GM12801 (cell line): ENCODE data around the gene RGP1.

Experiments used
- CTCF ChIP-seq: IDR thresholded peaks from one replicate; pipeline ENCODE4 v1.5.1; 2011; ENCODE audit warnings: control low read depth; ENCODE audit not compliant: insufficient read length; ENCODE audit errors: extremely low read depth

RGP1 gene

GRCh38 chr9:35766997-35767396, 17.9 kb downstream of the RGP1 start:
- no peak for TF ChIP-seq CTCF

- TF ChIP-seq CTCF = no peak
Observed at GRCh38 chr9:35767458-35767857, 18.4 kb downstream of the RGP1 start.

GRCh38 chr9:35769763-35770162, 20.7 kb downstream of the RGP1 start:
- TF ChIP-seq CTCF = no peak

- no peak for TF ChIP-seq CTCF
Observed at GRCh38 chr9:35771075-35771433, 22.0 kb downstream of the RGP1 start.

- no peak for TF ChIP-seq CTCF
Observed at GRCh38 chr9:35771534-35771933, 22.4 kb downstream of the RGP1 start.

- TF ChIP-seq CTCF = no peak
Observed at GRCh38 chr9:35771943-35772342, 22.9 kb downstream of the RGP1 start.

GRCh38 chr9:35774907-35775635, 26.0 kb downstream of the RGP1 start:
- no peak for TF ChIP-seq CTCF
